IMR-90 (cell line): ENCODE data around the gene TNRC6C. TPM values are rescaled to one million over a fixed set of nuclear protein-coding genes. Genes with fewer than 3 reads are reported as not detected.

Experiments
- ATAC-seq: fragments of 200-7000 bp; cut with Tn5 transposase; 2 replicates; pipeline ENCODE4 v1.9.1; 2020; ENCODE audit warnings: low read depth, mild to moderate bottlenecking, moderate library complexity
- BruUV-seq: library from RNA; stranded (reverse); fragments of 400-500 nt; replicated peaks from 2 replicates; lab custom pipeline; 2021; lab: Mats Ljungman, UMichigan
- CTCF ChIA-PET: fragments of 300-600 bp; formaldehyde crosslinking; extraction: SDS; loops from one replicate; lab custom pipeline; 2021; ENCODE audit warnings: antibody characterized with exemption; lab: Yijun Ruan, JAX
- POLR2A ChIA-PET: fragments of 300-600 bp; sonication (Branson Sonifier 250); formaldehyde crosslinking; loops from one replicate; lab custom pipeline; 2022; ENCODE audit warnings: antibody characterized with exemption; ENCODE audit not compliant: unreplicated experiment; lab: Charles Lee
- DNase-seq: peaks from one replicate; pipeline ENCODE4 v3.0.0; 2013
- H2AFZ ChIP-seq: replicated peaks from 2 replicates; pipeline ENCODE3; 2013; ENCODE audit warnings: low read length, mild to moderate bottlenecking; ENCODE audit not compliant: poor library complexity
- H2AK5ac ChIP-seq: 2 replicates; pipeline ENCODE4 v1.6.1; 2013; ENCODE audit warnings: low read depth, low read length, inconsistent platforms
- H2AK9ac ChIP-seq: replicated peaks from 2 replicates; pipeline ENCODE3; 2013; ENCODE audit warnings: mild to moderate bottlenecking, low read depth, low read length, moderate library complexity; ENCODE audit not compliant: poor library complexity
- H2BK120ac ChIP-seq: 2 replicates; pipeline ENCODE4 v1.6.1; 2013; ENCODE audit warnings: low read depth, low read length, inconsistent platforms
- H2BK15ac ChIP-seq: 3 replicates; pipeline ENCODE4 v1.6.1; 2013; ENCODE audit warnings: low read depth, low read length, inconsistent platforms
- H2BK20ac ChIP-seq: 2 replicates; pipeline ENCODE4 v1.6.1; 2013; ENCODE audit warnings: low read depth, mild to moderate bottlenecking, inconsistent platforms, low read length, moderate library complexity
- H2BK5ac ChIP-seq: 2 replicates; pipeline ENCODE4 v1.6.1; 2013; ENCODE audit warnings: mild to moderate bottlenecking, low read depth, low read length, inconsistent platforms; ENCODE audit not compliant: poor library complexity, severe bottlenecking
- H3K14ac ChIP-seq: replicated peaks from 2 replicates; pipeline ENCODE4 v1.6.1; 2013; ENCODE audit warnings: low read depth, low read length, inconsistent platforms
- H3K18ac ChIP-seq: 2 replicates; pipeline ENCODE4 v1.6.1; 2013; ENCODE audit warnings: low read depth, low read length, control low read depth
- H3K23ac ChIP-seq: 2 replicates; pipeline ENCODE4 v1.6.1; 2013; ENCODE audit warnings: low read depth, low read length, inconsistent platforms
- H3K27ac ChIP-seq: 2 replicates; pipeline ENCODE4 v1.5.1; 2013; ENCODE audit warnings: mild to moderate bottlenecking, control low read depth, low read length; ENCODE audit not compliant: insufficient read depth
- H3K27me3 ChIP-seq: 2 replicates; pipeline ENCODE4 v1.6.1; 2013; ENCODE audit warnings: low read length; ENCODE audit not compliant: control insufficient read depth, insufficient read depth
- H3K36me3 ChIP-seq: 2 replicates; pipeline ENCODE4 v1.6.1; 2013; ENCODE audit warnings: low read length, mixed read lengths; ENCODE audit not compliant: control insufficient read depth, insufficient read depth
- H3K4ac ChIP-seq: 2 replicates; pipeline ENCODE4 v1.6.1; 2013; ENCODE audit warnings: low read depth, low read length, inconsistent platforms
- H3K4me1 ChIP-seq: 2 replicates; pipeline ENCODE4 v1.6.1; 2013; ENCODE audit warnings: low read length, mixed read lengths; ENCODE audit not compliant: control insufficient read depth, insufficient read depth
- H3K4me2 ChIP-seq: 2 replicates; pipeline ENCODE4 v1.6.1; 2013; ENCODE audit warnings: low read depth, mild to moderate bottlenecking, control low read depth, low read length, moderate library complexity
- H3K4me3 ChIP-seq: 2 replicates; pipeline ENCODE4 v1.5.1; 2013; ENCODE audit warnings: low read depth, mild to moderate bottlenecking, control low read depth, low read length, moderate library complexity; ENCODE audit not compliant: insufficient read depth
- H3K56ac ChIP-seq: 2 replicates; pipeline ENCODE4 v1.6.1; 2013; ENCODE audit warnings: low read length, inconsistent platforms; ENCODE audit not compliant: insufficient read depth; ENCODE audit errors: extremely low read depth
- H3K79me1 ChIP-seq, 2 experiments: 2 replicates each; pipeline ENCODE4 v1.6.1; 2013; ENCODE audit warnings: low read length in 2 of 2, inconsistent platforms in 1 of 2, low read depth in 1 of 2
- H3K9ac ChIP-seq: 2 replicates; pipeline ENCODE4 v1.6.1; 2013; ENCODE audit warnings: low read depth, low read length, control low read depth
- H3K9me1 ChIP-seq: 2 replicates; pipeline ENCODE4 v1.6.1; 2013; ENCODE audit warnings: low read length, inconsistent platforms; ENCODE audit not compliant: insufficient read depth
- H3K9me3 ChIP-seq: 2 replicates; pipeline ENCODE4 v1.6.1; 2013; ENCODE audit warnings: low read length; ENCODE audit not compliant: control insufficient read depth, insufficient read depth
- H4K20me1 ChIP-seq: 2 replicates; pipeline ENCODE4 v1.6.1; 2013; ENCODE audit warnings: low read length, inconsistent platforms; ENCODE audit not compliant: insufficient read depth
- H4K5ac ChIP-seq: 2 replicates; pipeline ENCODE4 v1.6.1; 2013; ENCODE audit warnings: mild to moderate bottlenecking, low read depth, low read length, control low read depth
- H4K8ac ChIP-seq, 2 experiments: 2 replicates each; pipeline ENCODE4 v1.6.1; 2013; ENCODE audit warnings: low read depth in 2 of 2, low read length in 2 of 2, control low read depth in 1 of 2, inconsistent platforms in 1 of 2
- H4K91ac ChIP-seq: 2 replicates; pipeline ENCODE4 v1.6.1; 2013; ENCODE audit warnings: low read depth, low read length, inconsistent platforms; ENCODE audit not compliant: insufficient read depth
- BHLHE40 ChIP-seq: fragments of 150-350 bp; IDR thresholded peaks from 2 replicates; pipeline ENCODE4 v1.6.1; 2016; ENCODE audit warnings: mild to moderate bottlenecking, low read depth, low read length
- CEBPB ChIP-seq: IDR thresholded peaks from 2 replicates; pipeline ENCODE4 v1.6.1; 2012; ENCODE audit warnings: low read depth, low read length, improper control_type of control experiment
- CHD1 ChIP-seq: IDR thresholded peaks from 2 replicates; pipeline ENCODE4 v1.6.1; 2012; ENCODE audit warnings: low read depth, low read length, improper control_type of control experiment
- FOS ChIP-seq: fragments of 150-350 bp; IDR thresholded peaks from 2 replicates; pipeline ENCODE4 v1.6.1; 2016; ENCODE audit warnings: low read depth, low read length
- MAFK ChIP-seq: IDR thresholded peaks from 2 replicates; pipeline ENCODE4 v1.6.1; 2012; ENCODE audit warnings: low read depth, low read length, improper control_type of control experiment
- MAZ ChIP-seq: IDR thresholded peaks from 2 replicates; pipeline ENCODE4 v1.6.1; 2012; ENCODE audit warnings: low read depth, mild to moderate bottlenecking, low read length, improper control_type of control experiment, moderate library complexity, borderline replicate concordance
- MXI1 ChIP-seq: IDR thresholded peaks from 2 replicates; pipeline ENCODE4 v1.6.1; 2012; ENCODE audit warnings: low read depth, mild to moderate bottlenecking, low read length, moderate library complexity, borderline replicate concordance
- NFE2L2 ChIP-seq: fragments of 150-350 bp; IDR thresholded peaks from 2 replicates; pipeline ENCODE4 v1.6.1; 2016; ENCODE audit warnings: low read depth, mild to moderate bottlenecking, low read length
- POLR2A ChIP-seq: IDR thresholded peaks from 2 replicates; pipeline ENCODE4 v1.6.1; 2012; ENCODE audit warnings: mild to moderate bottlenecking, low read depth, low read length
- RAD21 ChIP-seq: IDR thresholded peaks from 2 replicates; pipeline ENCODE4 v1.6.1; 2012; ENCODE audit warnings: low read length, improper control_type of control experiment
- RCOR1 ChIP-seq: IDR thresholded peaks from 2 replicates; pipeline ENCODE4 v1.6.1; 2012; ENCODE audit warnings: mild to moderate bottlenecking, low read length, improper control_type of control experiment; ENCODE audit not compliant: insufficient replicate concordance
- RFX5 ChIP-seq: IDR thresholded peaks from 2 replicates; pipeline ENCODE4 v1.8.0; 2012; ENCODE audit warnings: low read depth, mild to moderate bottlenecking, low read length, moderate library complexity
- SMC3 ChIP-seq: fragments of 150-350 bp; IDR thresholded peaks from 2 replicates; pipeline ENCODE4 v1.6.1; 2016; ENCODE audit warnings: low read depth, mild to moderate bottlenecking, antibody characterized with exemption, low read length, moderate library complexity
- WGBS, 2 experiments: methylation state at CpG; one replicate each; pipeline versions ENCODE4 v1.1.5 to v1.1.7; 2013; ENCODE audit warnings: missing lambda C conversion rate in 2 of 2; ENCODE audit not compliant: insufficient read length in 1 of 2; ENCODE audit errors: extremely low coverage in 2 of 2; 5-methylcytosine and 5-hydroxymethylcytosine counted together
- dilution Hi-C: fragments of 300-500 bp; cut with HindIII; formaldehyde crosslinking; loops from one replicate; pipeline ENCODE4 v1.14.3; 2018; ENCODE audit warnings: low sequenced_read_pairs; ENCODE audit not compliant: unreplicated experiment
- in situ Hi-C: fragments of 300-500 bp; cut with MboI; formaldehyde crosslinking; loops from 3 replicates; pipeline ENCODE4 v1.14.3; 2019; ENCODE audit warnings: low sequenced_read_pairs, inconsistent platforms, mixed read lengths
- intact Hi-C: fragments of 100-400 bp; cut with micrococcal nuclease; formaldehyde crosslinking; loops from 2 replicates; pipeline ENCODE4 v1.10.0; 2022
- polyA plus RNA-seq, 3 experiments: library from polyadenylated mRNA; depleted of rRNA; stranded (reverse); fragments of >200 nt; gene quantifications; 2 replicates each; pipeline ENCODE4 v1.2.3, GENCODE V29; 2012; ENCODE audit warnings: low replicate concordance in 1 of 3
- total RNA-seq: library from RNA; depleted of rRNA; stranded (reverse); fragments of >200 nt; gene quantifications from 2 replicates; pipeline ENCODE4 v1.2.3, GENCODE V29; 2012
- TF ChIP-seq, protein P1 (sequence below): fragments of 150-350 bp; IDR thresholded peaks from 2 replicates; pipeline ENCODE4 v1.6.1; 2016; ENCODE audit warnings: low read depth, mild to moderate bottlenecking, low read length, moderate library complexity, borderline replicate concordance
- TF ChIP-seq, protein P2 (sequence below): conservative IDR thresholded peaks from 2 replicates; pipeline ENCODE4 v1.5.1; 2012; ENCODE audit warnings: mild to moderate bottlenecking, low read depth, low read length, improper control_type of control experiment

TNRC6C gene
- total and polyA plus RNA-seq, 2 of the 4 experiments (the other 2 are of a cell fraction), result 1.6 to 2.7 TPM

DNA sequence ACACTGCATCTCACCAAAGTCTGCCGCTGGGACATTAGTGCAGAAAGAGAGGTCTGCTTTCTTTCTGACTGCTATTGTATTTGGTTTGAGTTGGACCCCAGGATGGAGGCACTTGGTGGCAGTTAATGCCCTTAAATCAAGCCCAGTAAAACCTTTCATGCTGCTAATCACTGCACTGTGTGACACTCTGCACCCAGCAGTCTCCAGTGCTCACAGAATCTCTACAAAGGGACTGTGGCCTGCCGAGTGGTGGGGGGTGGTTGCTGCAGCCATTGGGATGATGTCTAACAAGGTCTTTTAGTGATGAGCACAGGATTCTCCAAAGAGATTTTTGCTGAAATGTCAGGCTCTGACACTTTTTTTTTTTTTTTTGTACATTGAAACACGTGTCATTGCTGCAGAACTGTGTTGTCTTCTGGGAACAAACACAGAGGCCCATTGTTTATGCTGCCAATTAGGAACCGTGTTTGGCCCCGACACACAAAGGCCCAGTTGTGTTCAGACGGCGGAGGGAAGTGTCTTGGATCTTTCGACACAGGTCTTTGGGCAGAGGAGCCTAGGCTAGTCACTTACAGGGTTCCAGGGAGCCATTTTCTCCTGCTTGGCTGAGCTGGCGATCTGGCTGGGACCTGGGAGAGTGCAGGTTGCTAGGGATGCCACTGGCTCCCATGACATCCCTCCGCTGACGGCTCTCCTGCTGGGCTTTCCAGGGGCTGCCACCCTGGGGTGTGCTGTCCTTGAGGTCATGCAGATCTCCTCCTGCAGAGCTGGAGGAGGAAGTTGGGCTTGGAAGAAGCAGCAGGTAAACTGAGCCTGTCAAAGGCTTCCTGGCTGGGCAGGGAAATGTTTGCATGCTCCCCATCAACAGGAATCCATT, 16.2 kb upstream of the TNRC6C start:
- Histone ChIP-seq H2BK15ac (no peak overlapping the region), H3K4me3 (no peak overlapping the region), H3K4ac (no peak overlapping the region), H3K4me2 (no peak overlapping the region), H2AFZ (no peak overlapping the region), H3K9ac (no peak overlapping the region), H3K27me3 (peaks cover 34% of the 10 kb centered on the region), H4K91ac (no peak overlapping the region), H3K27ac (no peak overlapping the region), H2BK5ac (no peak overlapping the region), H3K18ac (no peak overlapping the region), H2AK5ac (no peak overlapping the region), H4K20me1 (no peaks in the 10 kb centered on the region), H3K9me1 (no peaks in the 10 kb centered on the region), H3K36me3 (no peaks in the 10 kb centered on the region), H3K4me1 (no peaks in the 10 kb centered on the region), H3K56ac (no peak overlapping the region), H3K14ac (no peak overlapping the region), H2AK9ac (no peak overlapping the region), H2BK120ac (no peak overlapping the region), H3K9me3 (no peaks in the 10 kb centered on the region), H3K79me1 (no peaks in the 10 kb centered on the region), H4K5ac (no peak overlapping the region), H4K8ac (no peak overlapping the region), H3K23ac (no peak overlapping the region), H2BK20ac (no peak overlapping the region)
- DNase-seq (no peak), ATAC-seq (no peak)
- WGBS, 2 experiments, result 60% methylated on average over 7 of the region's 11 CpGs; no CpG with 5 or more reads in 1 of the 2 experiments
- dilution Hi-C loops (no loop called here), intact Hi-C loops (no loop called here), in situ Hi-C loops (no loop called here)
- BruUV-seq, result no TSS peak
- POLR2A ChIA-PET, result no interaction called here
- CTCF ChIA-PET, result no interaction called here
- no peak for TF ChIP-seq RFX5
- no peak for TF ChIP-seq SMC3
- no peak for TF ChIP-seq CEBPB
- TF ChIP-seq BHLHE40, result no peak
- no peak for TF ChIP-seq NFE2L2
- TF ChIP-seq FOS, result no peak
- no peak for TF ChIP-seq POLR2A
- no peak for TF ChIP-seq MAFK
- no peak for TF ChIP-seq RAD21
- no peak for TF ChIP-seq MAZ
- no peak for TF ChIP-seq RCOR1
- TF ChIP-seq CHD1, result no peak
- TF ChIP-seq, protein P1, sequence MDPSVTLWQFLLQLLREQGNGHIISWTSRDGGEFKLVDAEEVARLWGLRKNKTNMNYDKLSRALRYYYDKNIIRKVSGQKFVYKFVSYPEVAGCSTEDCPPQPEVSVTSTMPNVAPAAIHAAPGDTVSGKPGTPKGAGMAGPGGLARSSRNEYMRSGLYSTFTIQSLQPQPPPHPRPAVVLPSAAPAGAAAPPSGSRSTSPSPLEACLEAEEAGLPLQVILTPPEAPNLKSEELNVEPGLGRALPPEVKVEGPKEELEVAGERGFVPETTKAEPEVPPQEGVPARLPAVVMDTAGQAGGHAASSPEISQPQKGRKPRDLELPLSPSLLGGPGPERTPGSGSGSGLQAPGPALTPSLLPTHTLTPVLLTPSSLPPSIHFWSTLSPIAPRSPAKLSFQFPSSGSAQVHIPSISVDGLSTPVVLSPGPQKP, result no peak
- TF ChIP-seq, protein P2, sequence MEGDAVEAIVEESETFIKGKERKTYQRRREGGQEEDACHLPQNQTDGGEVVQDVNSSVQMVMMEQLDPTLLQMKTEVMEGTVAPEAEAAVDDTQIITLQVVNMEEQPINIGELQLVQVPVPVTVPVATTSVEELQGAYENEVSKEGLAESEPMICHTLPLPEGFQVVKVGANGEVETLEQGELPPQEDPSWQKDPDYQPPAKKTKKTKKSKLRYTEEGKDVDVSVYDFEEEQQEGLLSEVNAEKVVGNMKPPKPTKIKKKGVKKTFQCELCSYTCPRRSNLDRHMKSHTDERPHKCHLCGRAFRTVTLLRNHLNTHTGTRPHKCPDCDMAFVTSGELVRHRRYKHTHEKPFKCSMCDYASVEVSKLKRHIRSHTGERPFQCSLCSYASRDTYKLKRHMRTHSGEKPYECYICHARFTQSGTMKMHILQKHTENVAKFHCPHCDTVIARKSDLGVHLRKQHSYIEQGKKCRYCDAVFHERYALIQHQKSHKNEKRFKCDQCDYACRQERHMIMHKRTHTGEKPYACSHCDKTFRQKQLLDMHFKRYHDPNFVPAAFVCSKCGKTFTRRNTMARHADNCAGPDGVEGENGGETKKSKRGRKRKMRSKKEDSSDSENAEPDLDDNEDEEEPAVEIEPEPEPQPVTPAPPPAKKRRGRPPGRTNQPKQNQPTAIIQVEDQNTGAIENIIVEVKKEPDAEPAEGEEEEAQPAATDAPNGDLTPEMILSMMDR, result no peak
- TF ChIP-seq MXI1, result no peak
